HG03354 (cell line): ENCODE data around the gene CCDC92B.
A peak's percentile ranks its signal among the peaks of the same experiment; 100 is the strongest.

ENCODE experiments used
- ATAC-seq: cut with Tn5 transposase; IDR thresholded peaks from one replicate; pipeline ENCODE4 v1.9.1; 2021; ENCODE audit warnings: mild to moderate bottlenecking; ENCODE audit not compliant: unreplicated experiment, poor library complexity, severe bottlenecking

CCDC92B gene

GRCh38 chr17:2723997-2724783 is 25.3 kb downstream of the CCDC92B start:
- no peak for ATAC-seq

GRCh38 chr17:2723505-2723996 is 25.9 kb downstream of the CCDC92B start:
- no peak for ATAC-seq

GRCh38 chr17:2722611-2723010 is 26.8 kb downstream of the CCDC92B start:
- no peak for ATAC-seq

- no peak for ATAC-seq
These were observed 27.8 kb downstream of the CCDC92B start for GRCh38 chr17:2721603-2722002.

GRCh38 chr17:2719861-2720260 is 29.6 kb downstream of the CCDC92B start:
- no peak for ATAC-seq

- ATAC-seq, result no peak
These were observed 31.1 kb downstream of the CCDC92B start for GRCh38 chr17:2718150-2718938.

GRCh38 chr17:2716649-2717048 is 32.8 kb downstream of the CCDC92B start:
- no peak for ATAC-seq

GRCh38 chr17:2713881-2714280 is 35.6 kb downstream of the CCDC92B start:
- ATAC-seq, result no peak

GRCh38 chr17:2712300-2713043 is 37.0 kb downstream of the CCDC92B start:
- ATAC-seq, result no peak

GRCh38 chr17:2711608-2712299 is 37.7 kb downstream of the CCDC92B start, which contains the start of gene CLUH:
TSS of gene CLUH (minus strand) at chr17:2711764. CDS start at chr17:2711661, 103 bp downstream.
- ATAC-seq, result peak; percentile 75

- peak; percentile 31 for ATAC-seq
These were observed 38.4 kb downstream of the CCDC92B start for GRCh38 chr17:2710803-2711607.

- ATAC-seq, result no peak
These were observed 39.2 kb downstream of the CCDC92B start for GRCh38 chr17:2710071-2710802.

- no peak for ATAC-seq
These were observed 40.2 kb downstream of the CCDC92B start for GRCh38 chr17:2709183-2709661.

- ATAC-seq, result no peak
These were observed 40.8 kb downstream of the CCDC92B start for GRCh38 chr17:2708585-2709182.

- no peak for ATAC-seq
These were observed 41.5 kb downstream of the CCDC92B start for GRCh38 chr17:2707721-2708584.

GRCh38 chr17:2706911-2707510 is 42.4 kb downstream of the CCDC92B start:
- ATAC-seq, result no peak
